B cell (primary cell): ENCODE results near the gene LMAN2. TPM values are rescaled to one million over a fixed set of nuclear protein-coding genes. Genes with fewer than 3 reads are reported as not detected.
A peak's percentile ranks its signal among the peaks of the same experiment; 100 is the strongest.

Source experiments
- ATAC-seq: fragments of 200-7000 bp; cut with Tn5 transposase; one replicate; pipeline ENCODE4 v1.10.0; 2021; ENCODE audit warnings: low read depth, mild to moderate bottlenecking, moderate number of reproducible peaks, moderate library complexity
- CTCF ChIA-PET: fragments of 350-600 bp; sonication (Branson Sonifier 250); formaldehyde crosslinking; loops from one replicate; lab custom pipeline; 2021; ENCODE audit warnings: antibody characterized with exemption, inconsistent platforms; lab: Charles Lee
- POLR2A ChIA-PET: fragments of 350-600 bp; sonication (Branson Sonifier 250); formaldehyde crosslinking; loops from one replicate; lab custom pipeline; 2021; ENCODE audit warnings: antibody characterized with exemption; lab: Charles Lee
- DNase-seq: peaks from one replicate; pipeline ENCODE4 v3.0.0; 2013
- H2AFZ ChIP-seq: 2 replicates; pipeline ENCODE4 v1.6.1; 2012; ENCODE audit warnings: mild to moderate bottlenecking, low read depth, low read length; ENCODE audit not compliant: insufficient read depth, poor library complexity, severe bottlenecking
- H3K27ac ChIP-seq, 2 donors: 1 replicate in 1 of 2; 2 replicates in 1 of 2; pipeline ENCODE4 v1.5.1; 2012 to 2013; ENCODE audit warnings: low read length in 2 of 2, mild to moderate bottlenecking in 2 of 2, moderate library complexity in 1 of 2
- H3K27me3 ChIP-seq, 4 experiments: fragments of 200-600 bp in 1 of 4; sonication (generic) in 1 of 4; replicated peaks in 1 of 4; 1 replicate in 2 of 4; 2 replicates in 2 of 4; pipeline versions ENCODE4 v1.6.1 to v1.7.0; 2013 to 2016; ENCODE audit warnings: low read length in 3 of 4, mild to moderate bottlenecking in 2 of 4, mixed read lengths in 1 of 4, moderate library complexity in 1 of 4; ENCODE audit not compliant: insufficient read depth in 4 of 4, control insufficient read depth in 3 of 4; ENCODE audit errors: control extremely low read depth in 1 of 4
- H3K36me3 ChIP-seq, 2 experiments: replicated peaks in 1 of 2; 1 replicate in 1 of 2; 2 replicates in 1 of 2; pipeline versions ENCODE4 v1.6.1 to v1.7.1; 2013; ENCODE audit warnings: low read length in 1 of 2; ENCODE audit not compliant: insufficient read depth in 2 of 2, control insufficient read depth in 1 of 2; ENCODE audit errors: control extremely low read depth in 1 of 2, extremely low read depth in 1 of 2
- H3K4me1 ChIP-seq, 2 donors: fragments of 200-600 bp in 1 of 2; sonication (generic) in 1 of 2; 1 replicate in 1 of 2; 2 replicates in 1 of 2; pipeline versions ENCODE4 v1.5.1 to v1.6.1; 2013 to 2017; ENCODE audit warnings: low read length in 2 of 2; ENCODE audit not compliant: control insufficient read depth in 2 of 2, insufficient read depth in 2 of 2
- H3K4me2 ChIP-seq: replicated peaks from 2 replicates; pipeline ENCODE3; 2012; ENCODE audit warnings: mild to moderate bottlenecking, low read depth, low read length; ENCODE audit not compliant: poor library complexity, severe bottlenecking
- H3K4me3 ChIP-seq, 5 experiments: fragments of 200-600 bp in 1 of 5; sonication (generic) in 1 of 5; 1 replicate in 3 of 5; 2 replicates in 2 of 5; pipeline versions ENCODE4 v1.5.1 to v1.7.0; 2011 to 2016; ENCODE audit warnings: low read length in 4 of 5, mild to moderate bottlenecking in 4 of 5, low read depth in 2 of 5, control low read depth in 1 of 5, moderate library complexity in 1 of 5; ENCODE audit not compliant: insufficient read depth in 1 of 5; ENCODE audit errors: control extremely low read depth in 1 of 5, extremely low read depth in 1 of 5
- H3K79me2 ChIP-seq: fragments of 200-600 bp; sonication (generic); one replicate; pipeline ENCODE4 v1.6.0; 2016; ENCODE audit warnings: low read length; ENCODE audit not compliant: control insufficient read depth, insufficient read depth
- H3K9ac ChIP-seq: fragments of 200-600 bp; sonication (generic); 2 replicates; pipeline ENCODE4 v1.6.1; 2017; ENCODE audit warnings: mild to moderate bottlenecking, low read length, moderate library complexity
- H3K9me3 ChIP-seq, 3 donors: one replicate each; pipeline versions ENCODE4 v1.6.1 to v1.7.1; 2013; ENCODE audit warnings: low read length in 2 of 3; ENCODE audit not compliant: control insufficient read depth in 2 of 3, insufficient read depth in 1 of 3; ENCODE audit errors: control extremely low read depth in 1 of 3
- H4K20me1 ChIP-seq: 2 replicates; pipeline ENCODE4 v1.6.0; 2012; ENCODE audit warnings: mild to moderate bottlenecking, low read length; ENCODE audit not compliant: insufficient read depth, control insufficient read depth, poor library complexity, severe bottlenecking
- H3K27ac Mint-ChIP-seq: one replicate; pipeline ENCODE4 v1.8.0; 2021; ENCODE audit warnings: mixed read lengths
- H3K27me3 Mint-ChIP-seq: one replicate; pipeline ENCODE4 v1.8.0; 2021; ENCODE audit warnings: mixed read lengths
- H3K4me1 Mint-ChIP-seq: one replicate; pipeline ENCODE4 v1.8.0; 2021; ENCODE audit warnings: mixed read lengths
- H3K4me3 Mint-ChIP-seq: one replicate; pipeline ENCODE4 v1.8.0; 2021; ENCODE audit warnings: mixed read lengths
- H3K9me3 Mint-ChIP-seq: one replicate; pipeline ENCODE4 v1.8.0; 2022; ENCODE audit warnings: mixed read lengths; ENCODE audit not compliant: insufficient read depth
- CTCF ChIP-seq: fragments of 200-600 bp; IDR thresholded peaks from one replicate; pipeline ENCODE4 v1.8.0; 2022; ENCODE audit warnings: antibody characterized with exemption, mild to moderate bottlenecking
- EZH2 ChIP-seq: IDR thresholded peaks from 2 replicates; pipeline ENCODE4 v1.6.1; 2012; ENCODE audit warnings: borderline replicate concordance, low read depth, mild to moderate bottlenecking, moderate library complexity, low read length; ENCODE audit not compliant: insufficient read depth, poor library complexity, severe bottlenecking
- WGBS: methylation state at CpG from one replicate; pipeline ENCODE4 v1.1.5; 2013; ENCODE audit warnings: missing lambda C conversion rate; ENCODE audit not compliant: insufficient coverage; 5-methylcytosine and 5-hydroxymethylcytosine counted together
- intact Hi-C: fragments of 100-400 bp; cut with micrococcal nuclease; formaldehyde crosslinking; loops from one replicate; pipeline ENCODE4 v1.10.0; 2022
- polyA plus RNA-seq: library from polyadenylated mRNA; depleted of rRNA; stranded (reverse); fragments of >200 nt; gene quantifications from 2 replicates; pipeline ENCODE4 v1.2.3, GENCODE V29; 2012
- total RNA-seq, 2 donors: library from RNA; stranded (reverse); fragments of 120-200 nt in 1 of 2; gene quantifications; 1 replicate in 1 of 2; 2 replicates in 1 of 2; pipeline versions ENCODE4 v1.2.3 to v1.2.4, GENCODE V29; 2013 to 2022

The LMAN2 gene
- total and polyA plus RNA-seq, 2 donors (not counting 1 experiment from before 2014, with no cell fraction given): 99.4 to 123 TPM

GRCh38 chr5:177300951-177301350 lies 50.5 kb downstream of the LMAN2 start:
- intact Hi-C loops: loop anchor here (1.0 to 5.0 kb wide), 6 partner anchors 11 to 301 kb away; partner anchors contain the start of genes B4GALT7, DOK3, LMAN2 and NSD1
- Histone ChIP-seq H3K9ac (peak overlapping the region; percentile 38), H3K9me3 (no peaks in the 10 kb centered on the region), H3K4me2 (peak overlapping the region; percentile 87), H3K79me2 (peaks cover 45% of the 10 kb centered on the region), H4K20me1 (peaks cover 22% of the 10 kb centered on the region), H3K36me3 (peaks cover under 1 to 24% of the 10 kb centered on the region in 2 experiments), H3K27ac (peak overlapping the region; percentile 79 to 81), H3K4me3 (peak overlapping the region in 1 of 5 experiments; percentile 54), H2AFZ (no peak overlapping the region), H3K27me3 (no peaks in the 10 kb centered on the region), H3K4me1 (peaks cover 67 to 85% of the 10 kb centered on the region in 2 donors)
- Mint-ChIP-seq H3K4me3 (peak overlapping the region; percentile 95), H3K27ac (peak overlapping the region; percentile 93), H3K27me3 (no peaks in the 10 kb centered on the region), H3K9me3 (no peaks in the 10 kb centered on the region), H3K4me1 (peaks cover 85% of the 10 kb centered on the region)
- POLR2A ChIA-PET: interaction anchor here (1.2 kb wide), 1 partner anchor 12 kb away, joined by 3 read pairs; no protein-coding TSS in a partner anchor
- TF ChIP-seq CTCF (no peak), EZH2 (no peak)
- DNase-seq (no peak), ATAC-seq (no peak)
- WGBS: no CpG with 5 or more reads among the region's 2 CpGs
- CTCF ChIA-PET: interaction anchor here (0.8 to 3.8 kb wide), 5 partner anchors 9 to 188 kb away, joined by 3 to 26 read pairs (median 5); no protein-coding TSS in a partner anchor

GRCh38 chr5:177300236-177300880 lies 51.1 kb downstream of the LMAN2 start:
- Histone ChIP-seq H4K20me1 (peaks cover 16% of the 10 kb centered on the region), H3K27me3 (no peaks in the 10 kb centered on the region), H2AFZ (peak overlapping the region; percentile 6), H3K9me3 (no peaks in the 10 kb centered on the region), H3K4me2 (peak overlapping the region; percentile 87), H3K4me1 (peaks cover 69 to 87% of the 10 kb centered on the region in 2 donors), H3K9ac (peak overlapping the region; percentile 38), H3K79me2 (peaks cover 41% of the 10 kb centered on the region), H3K4me3 (peak overlapping the region in 3 of 5 experiments; percentile 7 to 54 (median 18)), H3K27ac (peak overlapping the region; percentile 79 to 81), H3K36me3 (peaks cover 2 to 21% of the 10 kb centered on the region in 2 experiments)
- Mint-ChIP-seq H3K4me3 (peak overlapping the region; percentile 95), H3K4me1 (peaks cover 85% of the 10 kb centered on the region), H3K9me3 (no peaks in the 10 kb centered on the region), H3K27ac (peak overlapping the region; percentile 93), H3K27me3 (no peaks in the 10 kb centered on the region)
- 0% methylated on average over 3 of the region's 4 CpGs for WGBS
- CTCF ChIA-PET: interaction anchor here (1.1 to 3.8 kb wide), 5 partner anchors 9 to 103 kb away, joined by 3 to 26 read pairs (median 4); no protein-coding TSS in a partner anchor
- peak; percentile 91 for DNase-seq
- TF ChIP-seq EZH2 (no peak), CTCF (no peak)
- ATAC-seq: peak; percentile 71
- intact Hi-C loops: loop anchor here (1.0 to 5.0 kb wide), 6 partner anchors 12 to 302 kb away; partner anchors contain the start of genes B4GALT7, DOK3, LMAN2 and NSD1
- POLR2A ChIA-PET: interaction anchor here (0.6 to 0.7 kb wide), 2 partner anchors 9 to 16 kb away, joined by 3 to 8 read pairs; no protein-coding TSS in a partner anchor
